ENCODE results near the gene SECISBP2. TPM values are rescaled to one million over a fixed set of nuclear protein-coding genes. Genes with fewer than 3 reads are reported as not detected.

Gene SECISBP2
- total RNA-seq, 1 donor from 2014 or later = 118 TPM

DNA sequence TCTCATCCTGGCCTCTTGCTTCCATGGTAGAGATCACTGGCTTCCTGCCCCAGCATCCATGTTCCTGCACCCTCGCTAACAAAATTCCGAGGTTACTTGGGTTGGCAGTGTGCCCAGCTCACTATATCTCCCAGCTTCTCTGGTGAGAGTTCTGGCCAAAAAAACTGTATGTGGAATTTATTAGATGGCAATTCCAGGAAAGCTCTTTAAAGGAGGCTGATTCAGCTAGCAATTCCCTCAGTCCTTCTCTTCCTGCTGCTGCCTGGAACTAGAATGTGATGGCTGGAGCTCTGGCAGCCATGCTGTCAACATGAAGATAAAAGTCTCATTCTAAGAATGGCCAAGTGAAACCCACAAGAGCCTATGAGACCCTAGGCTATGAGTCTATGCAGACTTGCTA is 88.8 kb downstream of the SECISBP2 start:
- H3K36me3 ChIP-seq = no peaks in the 10 kb centered on the region
- DNase-seq (ENCODE audit: low spot score) = no peak
- H4K20me1 ChIP-seq (ENCODE audit: low read depth) = peaks cover 4% of the 10 kb centered on the region
- H3K27me3 ChIP-seq = no peaks in the 10 kb centered on the region
- H3K27me3 Mint-ChIP-seq (ENCODE audit: insufficient read depth, low read depth) = peaks cover 3% of the 10 kb centered on the region
- TF ChIP-seq EZH2 (IDR thresholded peaks at IDR 0.05) = no peak
- TF ChIP-seq, protein P1, sequence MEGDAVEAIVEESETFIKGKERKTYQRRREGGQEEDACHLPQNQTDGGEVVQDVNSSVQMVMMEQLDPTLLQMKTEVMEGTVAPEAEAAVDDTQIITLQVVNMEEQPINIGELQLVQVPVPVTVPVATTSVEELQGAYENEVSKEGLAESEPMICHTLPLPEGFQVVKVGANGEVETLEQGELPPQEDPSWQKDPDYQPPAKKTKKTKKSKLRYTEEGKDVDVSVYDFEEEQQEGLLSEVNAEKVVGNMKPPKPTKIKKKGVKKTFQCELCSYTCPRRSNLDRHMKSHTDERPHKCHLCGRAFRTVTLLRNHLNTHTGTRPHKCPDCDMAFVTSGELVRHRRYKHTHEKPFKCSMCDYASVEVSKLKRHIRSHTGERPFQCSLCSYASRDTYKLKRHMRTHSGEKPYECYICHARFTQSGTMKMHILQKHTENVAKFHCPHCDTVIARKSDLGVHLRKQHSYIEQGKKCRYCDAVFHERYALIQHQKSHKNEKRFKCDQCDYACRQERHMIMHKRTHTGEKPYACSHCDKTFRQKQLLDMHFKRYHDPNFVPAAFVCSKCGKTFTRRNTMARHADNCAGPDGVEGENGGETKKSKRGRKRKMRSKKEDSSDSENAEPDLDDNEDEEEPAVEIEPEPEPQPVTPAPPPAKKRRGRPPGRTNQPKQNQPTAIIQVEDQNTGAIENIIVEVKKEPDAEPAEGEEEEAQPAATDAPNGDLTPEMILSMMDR (IDR thresholded peaks at IDR 0.05) = no peak
- no peak for TF ChIP-seq EZH2phosphoT487 (IDR thresholded peaks at IDR 0.05)
- H3K4me1 ChIP-seq = peaks cover 3% of the 10 kb centered on the region
- H3K4me1 Mint-ChIP-seq = peaks cover 18% of the 10 kb centered on the region
- peaks cover 30% of the 10 kb centered on the region for H3K36me3 Mint-ChIP-seq
- no peak overlapping the region for H3K4me2 ChIP-seq
- H3K4me3 ChIP-seq = no peak overlapping the region
- H3K79me2 ChIP-seq (ENCODE audit: low read depth) = peaks cover 25% of the 10 kb centered on the region
- peaks cover 14% of the 10 kb centered on the region for H3K9me3 Mint-ChIP-seq
- no peak overlapping the region for H3K27ac ChIP-seq
- H3K4me3 Mint-ChIP-seq = no peak overlapping the region
- peaks cover 3% of the 10 kb centered on the region for H3F3A ChIP-seq (ENCODE audit: low read depth)
- no peak overlapping the region for H3K27ac Mint-ChIP-seq
- no peak overlapping the region for H2AFZ ChIP-seq (replicated peaks)
- no peak overlapping the region for H3K9ac ChIP-seq
- H3K9me3 ChIP-seq (ENCODE audit: low read depth) = no peaks in the 10 kb centered on the region

DNA sequence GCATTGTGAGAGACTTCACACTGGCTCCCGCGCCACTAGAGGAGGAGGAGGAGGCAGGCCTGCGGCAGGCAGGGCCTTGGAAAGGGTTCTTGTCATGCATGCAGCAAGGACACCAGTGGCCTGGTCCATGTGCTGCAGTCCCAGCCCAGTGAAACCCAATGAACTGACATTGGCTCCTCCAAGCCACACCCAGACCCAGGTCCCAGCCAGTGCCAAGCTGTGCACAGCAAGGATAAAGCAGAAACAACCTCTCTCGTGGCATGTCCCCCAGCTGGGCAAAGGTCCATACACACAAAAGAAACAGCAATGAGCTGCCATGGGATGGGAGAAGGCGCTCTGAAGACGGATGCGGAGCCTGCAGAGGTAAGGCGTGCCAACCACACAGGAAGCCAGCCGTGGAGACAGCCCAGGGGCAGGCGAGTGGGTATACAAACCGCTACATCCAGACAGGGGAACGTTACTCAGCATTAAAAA is 90.4 kb downstream of the SECISBP2 start:
- Histone ChIP-seq H3K27me3 (no peaks in the 10 kb centered on the region), H3K27ac (no peak overlapping the region), H3K4me1 (peaks cover 18% of the 10 kb centered on the region), H3K9me3 (ENCODE audit: low read depth) (no peaks in the 10 kb centered on the region), H3K36me3 (no peaks in the 10 kb centered on the region), H3F3A (ENCODE audit: low read depth) (peaks cover 19% of the 10 kb centered on the region), H3K4me3 (no peak overlapping the region), H2AFZ (replicated peaks) (no peak overlapping the region), H4K20me1 (ENCODE audit: low read depth) (peaks cover 20% of the 10 kb centered on the region), H3K9ac (no peak overlapping the region), H3K4me2 (no peak overlapping the region), H3K79me2 (ENCODE audit: low read depth) (peaks cover 25% of the 10 kb centered on the region)
- peaks cover 33% of the 10 kb centered on the region for H3K4me1 Mint-ChIP-seq
- H3K36me3 Mint-ChIP-seq = peaks cover 24% of the 10 kb centered on the region
- no peak for DNase-seq (ENCODE audit: low spot score)
- peaks cover 14% of the 10 kb centered on the region for H3K9me3 Mint-ChIP-seq
- H3K4me3 Mint-ChIP-seq = no peak overlapping the region
- TF ChIP-seq, protein P1 (IDR thresholded peaks at IDR 0.05) = no peak
- TF ChIP-seq EZH2phosphoT487 (IDR thresholded peaks at IDR 0.05) (no peak), EZH2 (IDR thresholded peaks at IDR 0.05) (no peak)
- H3K27me3 Mint-ChIP-seq (ENCODE audit: insufficient read depth, low read depth) = peaks cover 3% of the 10 kb centered on the region
- no peak overlapping the region for H3K27ac Mint-ChIP-seq

Small RNA genes within 50 kb of the gene (microRNA-seq; reads per million reads assigned to microRNA genes)
- not detected for gene MIR3153

Small RNA genes within 50 kb of the gene (small RNA-seq; reads per million reads assigned to genes)
- not detected for gene MIR3153

Other genes starting within 250 kb of the SECISBP2 start
- 0.64 and 0.99 TPM in 2 replicates for gene SHC3, start 139.7 kb upstream of the SECISBP2 start, total RNA-seq (ENCODE audit: low replicate concordance)
- 693 and 741 TPM in 2 replicates for gene CKS2, start 7.3 kb upstream of the SECISBP2 start, total RNA-seq (ENCODE audit: low replicate concordance)
- gene SEMA4D, start 179.6 kb downstream of the SECISBP2 start, total RNA-seq (ENCODE audit: low replicate concordance) = 19.1 and 24.9 TPM in 2 replicates